ENCODE data around the gene S100A7.
"Not testable (repeated sequence)": the region's sequence is repeated elsewhere in the genome, so short reads cannot be mapped to it uniquely, and the experiment has no call there.

S100A7 gene

GRCh38 chr1:153456396-153456795, 4.1 kb downstream of the S100A7 start:
- Histone ChIP-seq H2BK12ac (ENCODE audit: low read length) (no peak overlapping the region), H3K4ac (ENCODE audit: low read length) (no peak overlapping the region), H3K23ac (ENCODE audit: low read depth, low read length, poor library complexity) (no peak overlapping the region), H3K18ac (ENCODE audit: low read length) (no peak overlapping the region), H2AK5ac (ENCODE audit: low read depth, low read length) (no peak overlapping the region), H4K91ac (ENCODE audit: low read depth, low read length, poor library complexity) (no peak overlapping the region), H3K9me3 (replicated peaks in 1 of 2; ENCODE audit: control insufficient read depth in 2 of 2, insufficient read depth in 1 of 2, low read depth in 1 of 2, low read length in 2 of 2) (no peaks in the 10 kb centered on the region), H2BK15ac (ENCODE audit: low read length) (no peak overlapping the region), H2AFZ (ENCODE audit: low read length) (no peak overlapping the region), H3K4me3 (ENCODE audit: low read length in 2 of 2) (no peak overlapping the region), H2BK120ac (ENCODE audit: low read depth, low read length) (no peak overlapping the region), H3K27ac (replicated peaks; ENCODE audit: low read length) (no peak overlapping the region), H3K4me1 (ENCODE audit: control insufficient read depth in 2 of 2, insufficient read depth in 1 of 2, low read depth in 1 of 2, low read length in 2 of 2) (no peaks in the 10 kb centered on the region), H3K36me3 (replicated peaks in 1 of 2; ENCODE audit: control insufficient read depth in 2 of 2, insufficient read depth in 2 of 2, low read length in 2 of 2) (no peaks in the 10 kb centered on the region), H3K27me3 (ENCODE audit: control insufficient read depth in 3 of 3, insufficient read depth in 3 of 3, low read depth in 1 of 3, low read length in 3 of 3) (peaks cover 0 to 9% (median 0%) of the 10 kb centered on the region in 3 experiments), H3K79me1 (ENCODE audit: low read depth, low read length) (peaks cover 1% of the 10 kb centered on the region), H4K8ac (ENCODE audit: low read depth, low read length) (no peak overlapping the region), H3K14ac (ENCODE audit: low read length) (no peak overlapping the region), H3K4me2 (ENCODE audit: insufficient read depth, low read length, poor library complexity, severe bottlenecking) (no peak overlapping the region), H3K9ac (ENCODE audit: low read depth, low read length, poor library complexity) (no peak overlapping the region), H2BK5ac (ENCODE audit: low read length) (no peak overlapping the region)
- no peak for DNase-seq (ENCODE audit: low spot score)
- no CpG with 5 or more reads among the region's 1 CpG for WGBS, 2 donors (ENCODE audit: extremely low coverage in 2 of 2, insufficient read length in 2 of 2, insufficient replicate concordance in 1 of 2)

DNA sequence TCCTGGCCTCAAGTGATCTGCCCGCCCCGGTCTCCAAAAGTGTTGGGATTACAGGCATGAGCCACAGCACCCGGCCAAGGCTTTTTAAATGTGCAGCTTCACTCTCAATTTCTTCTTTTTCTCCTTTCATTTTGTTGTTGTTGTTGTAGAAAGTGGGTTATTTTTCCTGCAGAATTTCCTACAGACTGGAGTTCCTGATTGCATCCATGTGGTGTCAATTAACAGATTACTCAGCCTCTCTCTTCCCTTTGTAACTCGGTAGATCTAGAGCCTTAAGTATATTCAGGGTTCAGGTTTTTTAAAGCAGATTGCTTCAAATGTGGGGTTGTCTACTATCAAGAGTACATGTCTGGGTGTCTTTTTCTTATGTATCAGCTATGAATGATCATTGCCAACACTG, 11.6 kb downstream of the S100A7 start:
- H3K18ac ChIP-seq (ENCODE audit: low read length); H2AFZ ChIP-seq (ENCODE audit: low read length); H3K27ac ChIP-seq (replicated peaks; ENCODE audit: low read length); H3K4me1 ChIP-seq (ENCODE audit: control insufficient read depth in 2 of 2, insufficient read depth in 1 of 2, low read depth in 1 of 2, low read length in 2 of 2); H3K36me3 ChIP-seq (replicated peaks in 1 of 2; ENCODE audit: control insufficient read depth in 2 of 2, insufficient read depth in 2 of 2, low read length in 2 of 2); H3K4me2 ChIP-seq (ENCODE audit: insufficient read depth, low read length, poor library complexity, severe bottlenecking); H3K9ac ChIP-seq (ENCODE audit: low read depth, low read length, poor library complexity); H2BK120ac ChIP-seq (ENCODE audit: low read depth, low read length); H4K91ac ChIP-seq (ENCODE audit: low read depth, low read length, poor library complexity); H4K8ac ChIP-seq (ENCODE audit: low read depth, low read length); H2BK15ac ChIP-seq (ENCODE audit: low read length); H2AK5ac ChIP-seq (ENCODE audit: low read depth, low read length); H2BK12ac ChIP-seq (ENCODE audit: low read length); H3K4me3 ChIP-seq (ENCODE audit: low read length in 2 of 2); H3K23ac ChIP-seq (ENCODE audit: low read depth, low read length, poor library complexity); H3K4ac ChIP-seq (ENCODE audit: low read length); H3K79me1 ChIP-seq (ENCODE audit: low read depth, low read length); DNase-seq (ENCODE audit: low spot score); H3K27me3 ChIP-seq (ENCODE audit: control insufficient read depth in 3 of 3, insufficient read depth in 3 of 3, low read depth in 1 of 3, low read length in 3 of 3); H3K14ac ChIP-seq (ENCODE audit: low read length); H3K9me3 ChIP-seq (replicated peaks in 1 of 2; ENCODE audit: control insufficient read depth in 2 of 2, insufficient read depth in 1 of 2, low read depth in 1 of 2, low read length in 2 of 2); H2BK5ac ChIP-seq (ENCODE audit: low read length): not testable (repeated sequence)
- WGBS, 2 donors (ENCODE audit: extremely low coverage in 2 of 2, insufficient read length in 2 of 2, insufficient replicate concordance in 1 of 2), result no CpG with 5 or more reads among the region's 4 CpGs

GRCh38 chr1:153447498-153448170, 12.8 kb downstream of the S100A7 start:
- no peak overlapping the region for H3K14ac ChIP-seq (ENCODE audit: low read length)
- H3K18ac ChIP-seq (ENCODE audit: low read length), result no peak overlapping the region
- H3K4ac ChIP-seq (ENCODE audit: low read length), result no peak overlapping the region
- H3K36me3 ChIP-seq (replicated peaks in 1 of 2; ENCODE audit: control insufficient read depth in 2 of 2, insufficient read depth in 2 of 2, low read length in 2 of 2), result no peaks in the 10 kb centered on the region
- no peak for DNase-seq (ENCODE audit: low spot score)
- H2AFZ ChIP-seq (ENCODE audit: low read length), result no peak overlapping the region
- no peak overlapping the region for H3K4me2 ChIP-seq (ENCODE audit: insufficient read depth, low read length, poor library complexity, severe bottlenecking)
- no peaks in the 10 kb centered on the region for H3K9me3 ChIP-seq (replicated peaks in 1 of 2; ENCODE audit: control insufficient read depth in 2 of 2, insufficient read depth in 1 of 2, low read depth in 1 of 2, low read length in 2 of 2)
- H3K27me3 ChIP-seq (ENCODE audit: control insufficient read depth in 3 of 3, insufficient read depth in 3 of 3, low read depth in 1 of 3, low read length in 3 of 3), result no peaks in the 10 kb centered on the region
- no peak overlapping the region for H4K8ac ChIP-seq (ENCODE audit: low read depth, low read length)
- H3K4me1 ChIP-seq (ENCODE audit: control insufficient read depth in 2 of 2, insufficient read depth in 1 of 2, low read depth in 1 of 2, low read length in 2 of 2), result no peaks in the 10 kb centered on the region
- H2AK5ac ChIP-seq (ENCODE audit: low read depth, low read length), result no peak overlapping the region
- no peak overlapping the region for H2BK5ac ChIP-seq (ENCODE audit: low read length)
- H2BK12ac ChIP-seq (ENCODE audit: low read length), result no peak overlapping the region
- no peak overlapping the region for H3K4me3 ChIP-seq (ENCODE audit: low read length in 2 of 2)
- no peaks in the 10 kb centered on the region for H3K79me1 ChIP-seq (ENCODE audit: low read depth, low read length)
- H4K91ac ChIP-seq (ENCODE audit: low read depth, low read length, poor library complexity), result no peak overlapping the region
- no peak overlapping the region for H3K9ac ChIP-seq (ENCODE audit: low read depth, low read length, poor library complexity)
- H3K23ac ChIP-seq (ENCODE audit: low read depth, low read length, poor library complexity), result no peak overlapping the region
- no peak overlapping the region for H2BK15ac ChIP-seq (ENCODE audit: low read length)
- no CpG with 5 or more reads among the region's 1 CpG for WGBS, 2 donors (ENCODE audit: extremely low coverage in 2 of 2, insufficient read length in 2 of 2, insufficient replicate concordance in 1 of 2)
- H3K27ac ChIP-seq (replicated peaks; ENCODE audit: low read length), result no peak overlapping the region
- H2BK120ac ChIP-seq (ENCODE audit: low read depth, low read length), result no peak overlapping the region

DNA sequence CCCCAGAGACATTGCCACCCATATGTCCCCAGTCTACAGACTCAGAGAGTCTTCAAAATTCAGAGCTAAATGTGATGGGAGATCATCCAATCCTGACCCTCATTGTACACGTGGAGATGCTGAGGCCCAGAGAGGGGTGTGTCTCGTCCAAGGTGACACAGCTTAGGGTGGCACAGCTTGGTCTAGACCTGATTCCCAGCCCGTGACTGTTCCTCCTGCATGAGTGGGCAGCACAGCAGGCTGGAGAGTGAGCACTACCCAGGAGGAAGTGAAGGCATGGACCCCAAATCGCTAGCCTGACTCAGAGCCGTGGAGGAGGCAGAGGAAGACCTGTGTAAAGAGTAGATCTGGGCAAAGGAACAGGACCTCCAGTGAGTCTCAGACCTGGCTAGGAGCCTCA, 16.4 kb downstream of the S100A7 start:
- Histone ChIP-seq H3K27me3 (ENCODE audit: control insufficient read depth in 3 of 3, insufficient read depth in 3 of 3, low read depth in 1 of 3, low read length in 3 of 3) (peaks cover 0 to 4% (median 0%) of the 10 kb centered on the region in 3 experiments), H3K4ac (ENCODE audit: low read length) (no peak overlapping the region), H3K27ac (replicated peaks; ENCODE audit: low read length) (no peak overlapping the region), H3K4me3 (ENCODE audit: low read length in 2 of 2) (peak overlapping the region in 1 of 2 donors; percentile 10), H3K9ac (ENCODE audit: low read depth, low read length, poor library complexity) (no peak overlapping the region), H2BK15ac (ENCODE audit: low read length) (no peak overlapping the region), H2BK120ac (ENCODE audit: low read depth, low read length) (no peak overlapping the region), H2AFZ (ENCODE audit: low read length) (no peak overlapping the region), H3K4me1 (ENCODE audit: control insufficient read depth in 2 of 2, insufficient read depth in 1 of 2, low read depth in 1 of 2, low read length in 2 of 2) (no peaks in the 10 kb centered on the region), H2BK5ac (ENCODE audit: low read length) (no peak overlapping the region), H3K36me3 (replicated peaks in 1 of 2; ENCODE audit: control insufficient read depth in 2 of 2, insufficient read depth in 2 of 2, low read length in 2 of 2) (no peaks in the 10 kb centered on the region), H4K8ac (ENCODE audit: low read depth, low read length) (no peak overlapping the region), H3K14ac (ENCODE audit: low read length) (peak overlapping the region; percentile 33), H3K23ac (ENCODE audit: low read depth, low read length, poor library complexity) (no peak overlapping the region), H3K9me3 (replicated peaks in 1 of 2; ENCODE audit: control insufficient read depth in 2 of 2, insufficient read depth in 1 of 2, low read depth in 1 of 2, low read length in 2 of 2) (no peaks in the 10 kb centered on the region), H3K79me1 (ENCODE audit: low read depth, low read length) (no peaks in the 10 kb centered on the region), H2BK12ac (ENCODE audit: low read length) (no peak overlapping the region), H3K4me2 (ENCODE audit: insufficient read depth, low read length, poor library complexity, severe bottlenecking) (no peak overlapping the region), H2AK5ac (ENCODE audit: low read depth, low read length) (no peak overlapping the region), H3K18ac (ENCODE audit: low read length) (no peak overlapping the region), H4K91ac (ENCODE audit: low read depth, low read length, poor library complexity) (no peak overlapping the region)
- DNase-seq (ENCODE audit: low spot score), result no peak
- WGBS, 2 donors (ENCODE audit: extremely low coverage in 2 of 2, insufficient read length in 2 of 2, insufficient replicate concordance in 1 of 2), result no CpG with 5 or more reads among the region's 5 CpGs
